GM12874 (cell line): ENCODE data around the gene BRINP2.

ENCODE experiments used
- CTCF ChIP-seq: IDR thresholded peaks from 2 replicates; pipeline ENCODE4 v1.5.1; 2011; ENCODE audit warnings: low read depth, mild to moderate bottlenecking, control low read depth, low read length, moderate library complexity; ENCODE audit not compliant: insufficient read depth

The BRINP2 gene

GRCh38 chr1:177171536-177172123 is 872 bp downstream of the BRINP2 start:
- no peak for TF ChIP-seq CTCF

- TF ChIP-seq CTCF: no peak
Observed at GRCh38 chr1:177172272-177172671, 1.5 kb downstream of the BRINP2 start.

GRCh38 chr1:177172866-177173265 is 2.1 kb downstream of the BRINP2 start:
- no peak for TF ChIP-seq CTCF

GRCh38 chr1:177173976-177174375 is 3.2 kb downstream of the BRINP2 start:
- TF ChIP-seq CTCF: no peak

GRCh38 chr1:177174921-177175634 is 4.3 kb downstream of the BRINP2 start:
- TF ChIP-seq CTCF: no peak

- TF ChIP-seq CTCF: no peak
Observed at GRCh38 chr1:177181280-177181630, 10.5 kb downstream of the BRINP2 start.

GRCh38 chr1:177181631-177182291 is 11.0 kb downstream of the BRINP2 start:
- peak; percentile 90 for TF ChIP-seq CTCF
